HG02970 (cell line): ENCODE results near the gene TPI1.
A peak's percentile ranks its signal among the peaks of the same experiment; 100 is the strongest.

Experiments
- ATAC-seq: cut with Tn5 transposase; IDR thresholded peaks from one replicate; pipeline ENCODE4 v1.9.1; 2021; ENCODE audit warnings: mild to moderate bottlenecking, moderate library complexity, moderate number of reproducible peaks; ENCODE audit not compliant: unreplicated experiment, low FRiP score

TPI1 gene

DNA sequence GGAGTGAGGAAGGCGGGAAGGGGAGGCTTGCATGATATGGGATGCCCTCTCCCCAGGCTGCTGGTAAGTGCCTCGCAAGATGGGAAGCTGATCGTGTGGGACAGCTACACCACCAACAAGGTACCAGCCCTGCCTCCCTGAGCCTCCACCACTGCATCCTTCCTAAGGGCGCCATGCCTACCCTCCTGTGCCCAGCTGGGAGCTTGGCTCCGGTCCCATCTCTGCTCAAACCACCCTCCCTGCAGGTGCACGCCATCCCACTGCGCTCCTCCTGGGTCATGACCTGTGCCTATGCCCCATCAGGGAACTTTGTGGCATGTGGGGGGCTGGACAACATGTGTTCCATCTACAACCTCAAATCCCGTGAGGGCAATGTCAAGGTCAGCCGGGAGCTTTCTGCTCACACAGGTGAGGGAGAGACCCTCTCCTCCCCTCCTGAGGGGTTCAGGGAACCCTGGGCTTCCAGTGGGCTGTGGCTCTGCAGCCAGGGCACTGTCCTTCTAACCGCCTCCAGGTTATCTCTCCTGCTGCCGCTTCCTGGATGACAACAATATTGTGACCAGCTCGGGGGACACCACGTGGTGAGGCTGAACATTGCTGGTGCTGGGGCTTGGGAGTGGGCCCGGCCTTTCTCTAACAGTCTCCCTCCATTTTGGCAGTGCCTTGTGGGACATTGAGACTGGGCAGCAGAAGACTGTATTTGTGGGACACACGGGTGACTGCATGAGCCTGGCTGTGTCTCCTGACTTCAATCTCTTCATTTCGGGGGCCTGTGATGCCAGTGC, 24.0 kb upstream of the TPI1 start:
- no peak for ATAC-seq

GRCh38 chr12:6845395-6845794, 21.9 kb upstream of the TPI1 start:
- no peak for ATAC-seq

DNA sequence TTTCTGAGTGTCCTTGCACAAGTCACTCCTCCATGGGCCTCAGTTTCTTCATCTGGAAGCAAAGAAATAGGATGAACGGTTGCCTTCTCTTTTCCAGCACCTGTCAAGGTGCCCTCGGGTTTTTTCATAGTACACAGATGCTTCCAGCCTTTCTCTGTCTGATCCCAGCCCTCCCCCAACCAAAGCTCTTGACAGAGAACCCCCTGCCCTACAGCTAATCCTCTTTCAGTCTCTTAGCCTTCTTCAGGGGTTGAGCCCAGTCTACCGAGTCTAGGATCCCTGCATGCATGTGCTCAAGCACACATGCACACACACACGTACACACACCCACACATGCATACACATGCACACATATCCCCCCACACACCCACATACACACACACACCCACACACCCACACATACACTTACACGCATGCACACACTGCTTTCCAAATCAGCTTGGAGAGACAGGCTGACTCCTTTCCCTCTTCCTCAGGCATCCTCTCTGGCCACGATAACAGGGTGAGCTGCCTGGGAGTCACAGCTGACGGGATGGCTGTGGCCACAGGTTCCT, 20.9 kb upstream of the TPI1 start:
- ATAC-seq, result no peak

- no peak for ATAC-seq
Measured at GRCh38 chr12:6847676-6848075, 19.7 kb upstream of the TPI1 start.

- no peak for ATAC-seq
Measured at GRCh38 chr12:6849427-6849826, 17.9 kb upstream of the TPI1 start.

DNA sequence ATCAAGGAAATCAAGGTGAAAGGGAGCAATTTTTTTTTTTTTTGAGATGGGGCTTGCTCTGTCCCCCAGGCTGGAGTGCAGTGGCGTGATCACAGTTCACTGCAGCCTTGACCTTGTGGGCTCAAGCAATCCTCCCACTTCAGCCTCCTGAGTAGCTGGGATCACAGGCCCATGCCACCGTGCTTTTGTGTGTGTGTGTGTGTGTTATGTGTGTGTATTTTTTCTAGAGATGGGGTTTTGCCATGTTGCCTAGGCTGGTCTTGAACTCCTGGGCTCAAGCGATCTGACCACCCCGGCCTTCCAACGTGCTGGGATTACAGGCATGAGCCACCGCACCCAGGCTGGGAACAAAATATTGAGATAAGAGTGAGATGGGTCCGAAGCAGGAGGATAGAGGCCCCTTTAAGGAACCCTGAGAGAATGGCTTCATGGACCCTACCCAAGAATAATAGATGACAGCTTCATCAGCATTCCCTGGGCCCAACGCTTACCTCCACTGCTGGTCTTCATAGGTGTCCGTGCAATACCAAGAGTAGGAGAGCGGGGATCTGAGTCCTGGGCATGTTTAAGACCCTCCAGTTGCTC, 17.3 kb upstream of the TPI1 start:
- ATAC-seq, result no peak

DNA sequence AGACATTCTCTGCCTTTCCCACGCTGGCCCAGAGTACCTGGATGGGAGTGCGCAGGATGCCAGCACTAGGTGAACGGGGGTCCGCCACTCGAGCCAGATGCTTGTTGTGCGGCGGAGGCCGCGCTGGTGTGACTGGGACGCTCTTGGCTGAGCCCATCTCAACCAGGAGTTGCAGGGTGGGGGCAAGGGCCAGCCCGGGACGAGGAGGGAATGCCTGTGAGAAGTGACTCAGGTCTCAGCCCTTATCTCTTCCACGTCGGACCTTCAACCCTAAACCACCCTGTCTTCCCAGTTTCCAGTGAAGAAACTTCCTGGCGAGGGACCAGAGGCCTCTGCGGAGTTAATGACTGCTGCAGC, 16.6 kb upstream of the TPI1 start:
- no peak for ATAC-seq

DNA sequence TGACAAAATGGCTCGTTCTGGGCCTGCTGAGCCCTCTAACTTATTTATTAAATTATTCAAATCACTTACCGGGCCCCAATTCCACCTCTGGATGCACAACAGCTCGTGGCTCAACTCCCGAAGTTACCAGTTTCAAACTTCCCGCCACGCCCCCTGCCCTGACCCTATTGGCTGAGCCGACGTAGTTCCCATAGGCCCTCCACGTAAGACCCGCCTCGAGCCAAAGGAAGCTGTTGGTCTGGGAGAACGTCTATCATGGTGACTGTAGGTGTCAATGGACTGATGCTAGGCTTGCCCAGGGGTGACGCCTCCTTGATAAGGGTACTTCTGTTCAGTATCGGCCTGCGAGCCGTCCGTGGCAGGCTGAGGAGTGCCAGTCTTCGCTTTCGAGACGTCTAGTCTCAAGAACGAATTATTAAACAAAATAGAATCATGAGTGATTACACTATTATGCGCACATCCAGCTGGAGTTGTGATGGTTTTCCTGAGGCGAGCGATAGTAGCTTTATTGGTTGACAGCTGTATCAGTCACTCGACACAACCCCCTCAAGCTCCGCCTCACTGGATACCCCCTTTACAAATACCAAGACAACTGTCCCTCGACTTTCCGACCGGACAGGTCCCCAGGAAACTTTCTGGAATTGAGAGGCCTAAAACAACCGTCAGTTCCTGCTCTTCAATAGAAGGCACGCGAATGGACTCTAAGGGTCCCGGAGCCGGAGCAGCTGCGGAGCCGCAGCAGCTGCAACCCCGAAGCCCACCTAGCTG, 16.0 kb upstream of the TPI1 start, which contains the start of gene CDCA3:
Gene CDCA3, minus strand, starts transcription at position 134 of the 768 bp plus-strand sequence. CDS start 334 bp downstream, outside the sequence.
- ATAC-seq, result peak; percentile 48

GRCh38 chr12:6851921-6852650, 15.2 kb upstream of the TPI1 start, which contains the start of gene USP5:
Gene USP5, plus strand, starts transcription at chr12:6852150. Its CDS starts 30 bp downstream, at chr12:6852180.
- peak; percentile 76 for ATAC-seq

- no peak for ATAC-seq
Measured at GRCh38 chr12:6852651-6853354, 14.5 kb upstream of the TPI1 start.

DNA sequence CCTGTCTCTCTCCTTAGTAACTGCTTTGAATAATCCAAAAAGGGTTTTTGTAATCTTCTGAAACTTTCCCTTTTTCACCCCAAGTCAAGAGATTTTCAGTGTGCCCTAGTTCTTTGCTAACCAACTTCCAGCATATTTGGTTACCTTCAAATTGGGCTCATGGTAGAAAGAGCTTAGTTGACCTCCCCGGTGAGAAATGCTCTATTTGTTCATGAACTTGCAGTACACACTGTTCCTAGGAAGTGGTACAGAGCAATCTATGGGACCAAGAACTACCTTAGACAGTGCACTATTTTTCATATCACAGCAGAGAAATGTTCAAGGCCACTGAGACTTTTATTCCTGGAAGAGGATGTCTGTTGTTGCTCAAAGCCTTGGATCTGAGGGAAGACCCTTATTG, 13.7 kb upstream of the TPI1 start:
- ATAC-seq, result no peak

GRCh38 chr12:6854036-6854435, 13.3 kb upstream of the TPI1 start:
- no peak for ATAC-seq

DNA sequence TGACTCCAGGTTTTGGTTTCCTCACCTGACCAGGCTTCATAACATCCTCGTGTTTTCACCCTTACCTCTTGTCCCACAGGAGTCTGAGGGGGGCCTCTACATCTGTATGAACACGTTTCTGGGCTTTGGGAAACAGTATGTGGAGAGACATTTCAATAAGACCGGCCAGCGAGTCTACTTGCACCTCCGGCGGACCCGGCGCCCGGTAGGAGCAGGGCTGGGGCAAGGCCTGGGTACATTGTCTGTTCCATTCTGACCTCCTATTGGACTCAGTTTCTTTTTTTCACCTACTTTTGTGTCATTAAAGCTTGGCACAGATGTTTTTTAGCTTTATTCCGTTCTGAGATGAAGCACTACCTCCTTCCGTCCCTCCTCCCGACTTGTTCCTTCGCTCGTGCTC, 12.0 kb upstream of the TPI1 start:
- no peak for ATAC-seq

DNA sequence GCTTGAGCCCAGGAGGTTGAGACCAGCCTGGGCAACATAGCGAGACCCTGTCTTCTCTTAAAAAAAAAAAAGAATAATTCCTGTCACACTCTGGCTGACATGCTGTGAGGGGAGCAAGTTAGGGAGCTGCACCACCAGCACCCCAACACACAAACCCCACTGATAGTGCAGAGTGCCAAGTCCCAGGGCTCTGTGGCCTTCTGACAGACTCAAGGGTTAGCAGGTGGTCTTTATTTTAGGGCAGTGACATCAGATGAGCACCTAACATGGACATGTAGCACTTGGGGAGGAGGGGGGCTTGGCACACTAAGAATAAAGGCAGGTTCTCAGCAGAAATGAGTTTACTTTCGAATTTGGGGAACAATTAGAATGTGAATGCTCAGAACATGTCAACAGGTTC, 8.5 kb upstream of the TPI1 start:
- no peak for ATAC-seq

GRCh38 chr12:6860116-6860515, 7.2 kb upstream of the TPI1 start:
- ATAC-seq, result no peak

GRCh38 chr12:6860942-6861341, 6.4 kb upstream of the TPI1 start:
- ATAC-seq, result no peak

DNA sequence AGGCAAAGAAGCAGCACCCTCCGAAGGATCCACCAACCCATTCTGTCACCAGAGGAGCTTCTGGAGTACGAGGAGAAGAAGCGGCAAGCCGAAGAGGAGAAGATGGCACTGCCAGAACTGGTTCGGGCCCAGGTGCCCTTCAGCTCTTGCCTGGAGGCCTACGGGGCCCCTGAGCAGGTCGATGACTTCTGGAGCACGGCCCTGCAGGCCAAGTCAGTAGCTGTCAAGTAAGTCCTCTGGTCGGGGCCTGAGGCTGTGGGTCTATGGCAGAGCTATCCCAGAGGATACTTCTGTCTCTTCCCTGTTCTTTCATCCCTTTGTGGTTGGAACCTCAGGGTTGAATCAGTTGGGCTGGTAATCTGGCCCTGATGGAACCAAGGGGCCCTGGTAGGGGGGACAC, 5.9 kb upstream of the TPI1 start:
- no peak for ATAC-seq

GRCh38 chr12:6863033-6863432, 4.3 kb upstream of the TPI1 start:
- no peak for ATAC-seq

- ATAC-seq, result no peak
Measured at GRCh38 chr12:6863586-6864321, 3.6 kb upstream of the TPI1 start.
